Kidney (tissue), 14 donors: Measurements from ENCODE around the gene NFE2L2. TPM values are rescaled to one million over a fixed set of nuclear protein-coding genes. Genes with fewer than 3 reads are reported as not detected.

ENCODE experiments used
- DNase-seq, 5 donors: peaks; one replicate each; pipeline ENCODE4 v3.0.0-alpha.2; 2013 to 2020
- FAIRE-seq: peaks from 2 replicates; lab custom pipeline; 2012; peaks lifted over from hg19 to GRCh38; lab: Jason Lieb, UNC
- H3K27ac ChIP-seq, 2 donors: one replicate each; pipeline ENCODE4 v1.7.0; 2013; ENCODE audit warnings: low read depth in 2 of 2, low read length in 2 of 2, inconsistent platforms in 1 of 2
- H3K27me3 ChIP-seq: one replicate; pipeline ENCODE4 v1.7.1; 2013; ENCODE audit warnings: low read length, inconsistent platforms; ENCODE audit not compliant: control insufficient read depth, insufficient read depth
- H3K36me3 ChIP-seq, 3 donors: one replicate each; pipeline versions ENCODE4 v1.7.0 to v1.7.1; 2013; ENCODE audit warnings: low read length in 3 of 3, control low read depth in 1 of 3, inconsistent platforms in 1 of 3; ENCODE audit not compliant: insufficient read depth in 3 of 3, control insufficient read depth in 2 of 3
- H3K4me1 ChIP-seq, 3 donors: one replicate each; pipeline versions ENCODE4 v1.7.0 to v1.7.1; 2013; ENCODE audit warnings: low read length in 3 of 3, inconsistent platforms in 1 of 3, low read depth in 1 of 3; ENCODE audit not compliant: control insufficient read depth in 2 of 3, insufficient read depth in 2 of 3
- H3K4me3 ChIP-seq, 3 donors: one replicate each; pipeline versions ENCODE4 v1.7.0 to v1.8.1; 2013; ENCODE audit warnings: low read length in 3 of 3, control low read depth in 1 of 3, inconsistent platforms in 1 of 3
- H3K9ac ChIP-seq, 3 donors: one replicate each; pipeline versions ENCODE4 v1.7.0 to v1.7.1; 2013; ENCODE audit warnings: low read length in 3 of 3, control low read depth in 1 of 3, inconsistent platforms in 1 of 3
- H3K9me3 ChIP-seq, 3 donors: one replicate each; pipeline versions ENCODE4 v1.7.0 to v1.7.1; 2013; ENCODE audit warnings: low read length in 3 of 3, control low read depth in 1 of 3, inconsistent platforms in 1 of 3; ENCODE audit not compliant: control insufficient read depth in 2 of 3, insufficient read depth in 1 of 3
- CTCF ChIP-seq: IDR thresholded peaks from 3 replicates; pipeline ENCODE4 v1.5.1; 2012; ENCODE audit warnings: mild to moderate bottlenecking, moderate library complexity, borderline replicate concordance; ENCODE audit not compliant: insufficient read depth; ENCODE audit errors: extremely low read depth
- intact Hi-C: fragments of 100-400 bp; cut with DNase I; formaldehyde crosslinking; loops from one replicate; pipeline ENCODE4 v1.11.1; 2022
- polyA plus RNA-seq: library from polyadenylated mRNA; stranded (reverse); fragments of 350-450 nt; fragmentation: Illumina TruSeq; extraction: RNeasy Lipid Tissue Mini Kit (QIAGEN cat#74804); gene quantifications from one replicate; pipeline ENCODE4 v1.2.3, GENCODE V29; 2014; ENCODE audit warnings: low read depth, low replicate concordance; ENCODE audit not compliant: insufficient read depth
- total RNA-seq: library from RNA; stranded (reverse); fragmentation: NEBNext Ultra II Directional; extraction: Animal tissue kit (Norgen Biotek cat#: 25700); gene quantifications from one replicate; pipeline ENCODE4 v1.2.1, GENCODE V29; 2021
- donor health status: control.
- donor health status: control.
- donor health status: control.
- donor health status: control.
- donor health status: control.
- donor health status: DM: yes; HTN: yes; CAD: no.
- donor health status: Normal renal cell carcinoma (clear cell type).

NFE2L2 gene
- total and polyA plus RNA-seq, 2 donors from 2014 or later = 105 to 149 TPM

- intact Hi-C loops = no loop called here
- FAIRE-seq (no peak), DNase-seq (no peak)
- H3K27me3 ChIP-seq = no peaks in the 10 kb centered on the region
- H3K4me3 ChIP-seq = peak overlapping the region in 2 of 3 donors; percentile 10 to 32
- no peaks in the 10 kb centered on the region for H3K36me3 ChIP-seq
- no peak for TF ChIP-seq CTCF
- peaks cover 0 to 66% (median 57%) of the 10 kb centered on the region in 3 donors for H3K4me1 ChIP-seq
- H3K9me3 ChIP-seq = no peaks in the 10 kb centered on the region
- H3K27ac ChIP-seq = peak overlapping the region; percentile 66 to 79
- H3K9ac ChIP-seq = peak overlapping the region in 1 of 3 donors; percentile 19
Measured at GRCh38 chr2:177252808-177253531, 11.6 kb downstream of the NFE2L2 start.

- no peak for TF ChIP-seq CTCF
- Histone ChIP-seq H3K36me3 (no peaks in the 10 kb centered on the region), H3K27me3 (no peaks in the 10 kb centered on the region), H3K27ac (peak overlapping the region; percentile 75 to 84), H3K4me3 (no peak overlapping the region), H3K9me3 (no peaks in the 10 kb centered on the region), H3K9ac (peak overlapping the region in 1 of 3 donors; percentile 60), H3K4me1 (peaks cover 0 to 61% (median 54%) of the 10 kb centered on the region in 3 donors)
- intact Hi-C loops = no loop called here
- no peak for FAIRE-seq
- DNase-seq = no peak
Measured at GRCh38 chr2:177251165-177251542, 13.4 kb downstream of the NFE2L2 start.

- Histone ChIP-seq H3K27me3 (no peaks in the 10 kb centered on the region), H3K4me3 (no peak overlapping the region), H3K9ac (no peak overlapping the region), H3K9me3 (no peaks in the 10 kb centered on the region), H3K36me3 (no peaks in the 10 kb centered on the region), H3K27ac (peak overlapping the region in 1 of 2 donors; percentile 48), H3K4me1 (peaks cover 0 to 60% (median 57%) of the 10 kb centered on the region in 3 donors)
- no peak for DNase-seq
- intact Hi-C loops = no loop called here
- no peak for TF ChIP-seq CTCF
- no peak for FAIRE-seq
Measured at GRCh38 chr2:177250461-177250860, 14.1 kb downstream of the NFE2L2 start.
